SK-N-MC (cell line): ENCODE results near the gene DZIP1L.

ENCODE experiments used
- EZH2 ChIP-seq: fragments of 200-600 bp; sonication (generic); IDR thresholded peaks from one replicate; pipeline ENCODE4 v1.6.1; 2017; ENCODE audit warnings: antibody characterized with exemption
- POLR2AphosphoS5 ChIP-seq: IDR thresholded peaks from 2 replicates; pipeline ENCODE4 v1.6.1; 2012; ENCODE audit warnings: mild to moderate bottlenecking, low read depth, low read length, borderline replicate concordance

GRCh38 chr3:138063416-138063815 is 52.0 kb downstream of the DZIP1L start:
- TF ChIP-seq POLR2AphosphoS5 (no peak), EZH2 (no peak)
